A172 (cell line): ENCODE measurements around the gene PAGR1. TPM values are rescaled to one million over a fixed set of nuclear protein-coding genes. Genes with fewer than 3 reads are reported as not detected.
"Not testable (repeated sequence)": the region's sequence is repeated elsewhere in the genome, so short reads cannot be mapped to it uniquely, and the experiment has no call there.

Source experiments
- DNase-seq: peaks from one replicate; pipeline ENCODE4 v3.0.0-alpha.2; 2015; ENCODE audit warnings: low spot score
- total RNA-seq: library from RNA; depleted of rRNA; stranded (reverse); fragments of >200 nt; shearing (Covaris generic); gene quantifications from 2 replicates; pipeline ENCODE4 v1.2.3, GENCODE V29; 2014; rRNA removed

The PAGR1 gene
- total RNA-seq, 1 experiment from 2014 or later, result 55.0 TPM

- DNase-seq, result no peak
These were observed 48.3 kb downstream of the PAGR1 start for GRCh38 chr16:29864205-29864604.

- no peak for DNase-seq
These were observed 52.6 kb downstream of the PAGR1 start for GRCh38 chr16:29868396-29869009.

GRCh38 chr16:29869067-29869466, 53.1 kb downstream of the PAGR1 start:
- DNase-seq, result not testable (repeated sequence)

Other genes with a start within 250 kb of the PAGR1 start
- gene SPN, start 152.9 kb upstream of the PAGR1 start, total RNA-seq, result 12.6 and 15.7 TPM in 2 replicates
- 83.7 and 122 TPM in 2 replicates for gene QPRT, start 137.0 kb upstream of the PAGR1 start, total RNA-seq
- 0.09 TPM in 1 of 2 replicates, not detected in the other for gene C16orf54, start 70.2 kb upstream of the PAGR1 start, total RNA-seq
- gene ZG16, start 37.9 kb upstream of the PAGR1 start, total RNA-seq, result not detected in 2 replicates
- gene KIF22, start 25.4 kb upstream of the PAGR1 start, total RNA-seq, result 118 and 129 TPM in 2 replicates
- 205 and 254 TPM in 2 replicates for gene MAZ, start 9.6 kb upstream of the PAGR1 start, total RNA-seq
- 3.3 and 7.4 TPM in 2 replicates for gene PRRT2, start 4.0 kb upstream of the PAGR1 start, total RNA-seq
- gene MVP, start 4.3 kb downstream of the PAGR1 start, total RNA-seq, result 239 and 243 TPM in 2 replicates
- gene CDIPT, start 47.1 kb downstream of the PAGR1 start, total RNA-seq, result 112 and 119 TPM in 2 replicates
- 22.1 and 24.9 TPM in 2 replicates for gene SEZ6L2, start 83.4 kb downstream of the PAGR1 start, total RNA-seq
- 18.4 and 22.0 TPM in 2 replicates for gene ASPHD1, start 84.3 kb downstream of the PAGR1 start, total RNA-seq
- gene KCTD13, start 110.1 kb downstream of the PAGR1 start, total RNA-seq, result 11.0 and 12.5 TPM in 2 replicates
- gene TMEM219, start 145.9 kb downstream of the PAGR1 start, total RNA-seq, result 90.8 and 105 TPM in 2 replicates
- 43.2 and 45.4 TPM in 2 replicates for gene TAOK2, start 157.7 kb downstream of the PAGR1 start, total RNA-seq
- 17.5 and 31.6 TPM in 2 replicates for gene HIRIP3, start 179.5 kb downstream of the PAGR1 start, total RNA-seq
- gene INO80E, start 180.1 kb downstream of the PAGR1 start, total RNA-seq, result 151 and 184 TPM in 2 replicates
- 0.45 and 1.7 TPM in 2 replicates for gene DOC2A, start 194.9 kb downstream of the PAGR1 start, total RNA-seq
- gene C16orf92, start 207.0 kb downstream of the PAGR1 start, total RNA-seq, result not detected in 2 replicates
- 0.38 and 1.1 TPM in 2 replicates for gene TLCD3B, start 215.1 kb downstream of the PAGR1 start, total RNA-seq
- 1,380 and 1,410 TPM in 2 replicates for gene ALDOA, start 249.6 kb downstream of the PAGR1 start, total RNA-seq